HepG2 (cell line): ENCODE measurements around the gene VSTM1. TPM values are rescaled to one million over a fixed set of nuclear protein-coding genes. Genes with fewer than 3 reads are reported as not detected.

Experiments used
- ATAC-seq: fragments of 200-7000 bp; cut with Tn5 transposase; 3 replicates; pipeline ENCODE4 v1.9.1; 2020; ENCODE audit warnings: mild to moderate bottlenecking, moderate library complexity
- BruUV-seq: library from RNA; stranded (reverse); fragments of 400-500 nt; replicated peaks from 2 replicates; lab custom pipeline; 2021; lab: Mats Ljungman, UMichigan
- CTCF ChIA-PET: fragments of 300-600 bp; formaldehyde crosslinking; extraction: SDS; loops from one replicate; lab custom pipeline; 2021; ENCODE audit warnings: low total read pairs, inconsistent platforms, low intra/inter-chr PET ratio; lab: Yijun Ruan, JAX
- POLR2A ChIA-PET: fragments of 350-600 bp; sonication (Branson Sonifier 250); formaldehyde crosslinking; loops from one replicate; lab custom pipeline; 2020; ENCODE audit warnings: antibody characterized with exemption, inconsistent platforms; lab: Yijun Ruan, JAX
- DNase-seq: peaks from one replicate; pipeline ENCODE4 v3.0.0-alpha.2; 2015; ENCODE audit warnings: low spot score
- FAIRE-seq: peaks from 3 replicates; lab custom pipeline; 2011; peaks lifted over from hg19 to GRCh38; lab: Jason Lieb, UNC
- H2AFZ ChIP-seq: one replicate; pipeline ENCODE4 v1.6.1; 2011; ENCODE audit warnings: low read length, inconsistent platforms
- H3K27ac ChIP-seq: fragments of 300-600 bp; 3 replicates; pipeline ENCODE4 v1.8.0; 2011; ENCODE audit warnings: mixed run types, mild to moderate bottlenecking, mixed read lengths, low read length, inconsistent platforms; ENCODE audit not compliant: insufficient read depth; ENCODE audit errors: extremely low read length
- H3K27me3 ChIP-seq, 2 experiments: fragments of 200-600 bp in 1 of 2; 2 replicates in 1 of 2; 3 replicates in 1 of 2; pipeline versions ENCODE4 v1.6.0 to v1.8.0; 2011; ENCODE audit warnings: low read length in 2 of 2, mild to moderate bottlenecking in 2 of 2, moderate library complexity in 2 of 2, inconsistent platforms in 1 of 2; ENCODE audit not compliant: insufficient read depth in 2 of 2, control insufficient read depth in 1 of 2
- H3K36me3 ChIP-seq, 2 experiments: fragments of 200-600 bp in 1 of 2; replicated peaks in 1 of 2; 2 replicates in 1 of 2; 3 replicates in 1 of 2; pipeline versions ENCODE4 v1.5.1 to v1.8.0; 2011; ENCODE audit warnings: low read length in 2 of 2, inconsistent platforms in 1 of 2; ENCODE audit not compliant: insufficient read depth in 2 of 2, control insufficient read depth in 1 of 2
- H3K4me1 ChIP-seq: 2 replicates; pipeline ENCODE4 v1.5.1; 2012; ENCODE audit warnings: low read length, inconsistent platforms; ENCODE audit not compliant: insufficient read depth
- H3K4me2 ChIP-seq: 2 replicates; pipeline ENCODE4 v1.6.0; 2011; ENCODE audit warnings: low read depth, low read length, inconsistent platforms
- H3K4me3 ChIP-seq, 3 experiments: fragments of 200-600 bp in 1 of 3; sonication (generic), shearing (Covaris generic) in 1 of 3; replicated peaks in 1 of 3; 2 replicates each; pipeline ENCODE4 v1.5.1; 2011 to 2016; ENCODE audit warnings: low read length in 3 of 3, inconsistent platforms in 2 of 3, low read depth in 2 of 3, mild to moderate bottlenecking in 2 of 3, control low read depth in 1 of 3, mixed read lengths in 1 of 3; ENCODE audit not compliant: insufficient read depth in 1 of 3
- H3K79me2 ChIP-seq: one replicate; pipeline ENCODE4 v1.6.1; 2011; ENCODE audit warnings: low read length, inconsistent platforms; ENCODE audit not compliant: insufficient read depth
- H3K9ac ChIP-seq: 2 replicates; pipeline ENCODE4 v1.6.0; 2011; ENCODE audit warnings: mild to moderate bottlenecking, low read depth, low read length, inconsistent platforms; ENCODE audit not compliant: insufficient read depth
- H3K9me3 ChIP-seq: 2 replicates; pipeline ENCODE4 v1.5.1; 2012; ENCODE audit warnings: mild to moderate bottlenecking, low read length
- H4K20me1 ChIP-seq: 2 replicates; pipeline ENCODE4 v1.6.0; 2011; ENCODE audit warnings: inconsistent platforms, mild to moderate bottlenecking, low read length, moderate library complexity; ENCODE audit not compliant: insufficient read depth
- HNF4A ChIP-seq: sonication (generic); formaldehyde crosslinking; IDR thresholded peaks from 2 replicates; pipeline ENCODE4 v1.4.0; 2020; ENCODE audit warnings: missing genetic modification reagents
- MBD4 ChIP-seq: IDR thresholded peaks from 2 replicates; pipeline ENCODE4 v1.6.1; 2012; ENCODE audit warnings: low read length, inconsistent platforms, borderline replicate concordance
- MXD4 ChIP-seq: IDR thresholded peaks from 2 replicates; pipeline ENCODE4 v1.6.1; 2016; ENCODE audit warnings: mild to moderate bottlenecking, missing biosample characterization, missing genetic modification reagents
- MXI1 ChIP-seq: IDR thresholded peaks from 3 replicates; pipeline ENCODE4 v1.6.1; 2012; ENCODE audit warnings: low read depth, low read length, inconsistent platforms, borderline replicate concordance
- NCOA1 ChIP-seq: sonication (generic); formaldehyde crosslinking; IDR thresholded peaks from 2 replicates; pipeline ENCODE4 v1.9.0; 2021; ENCODE audit warnings: missing genetic modification reagents
- NR2F2 ChIP-seq: IDR thresholded peaks from 2 replicates; pipeline ENCODE4 v1.6.1; 2012; ENCODE audit warnings: low read depth, inconsistent platforms, borderline replicate concordance
- PAX8 ChIP-seq: sonication (generic); formaldehyde crosslinking; IDR thresholded peaks from 2 replicates; pipeline ENCODE4 v1.8.0; 2022; ENCODE audit warnings: mild to moderate bottlenecking, missing genetic modification reagents, borderline replicate concordance
- PRMT3 ChIP-seq: sonication (generic); formaldehyde crosslinking; IDR thresholded peaks from 2 replicates; pipeline ENCODE4 v1.8.1; 2022; ENCODE audit warnings: low read depth, mild to moderate bottlenecking, moderate library complexity, missing genetic modification reagents, borderline replicate concordance
- RBFOX2 ChIP-seq: fragments of 200-400 bp; formaldehyde crosslinking; IDR thresholded peaks from 2 replicates; pipeline ENCODE4 v1.6.1; 2017; ENCODE audit warnings: low read depth, mild to moderate bottlenecking, low read length
- RELA ChIP-seq: sonication (generic); formaldehyde crosslinking; IDR thresholded peaks from 2 replicates; pipeline ENCODE4 v1.4.0; 2020; ENCODE audit warnings: missing genetic modification reagents
- SIN3B ChIP-seq: fragments of 150-350 bp; IDR thresholded peaks from 2 replicates; pipeline ENCODE4 v1.6.1; 2014; ENCODE audit warnings: low read length
- TAF15 ChIP-seq: fragments of 200-400 bp; formaldehyde crosslinking; IDR thresholded peaks from one replicate; pipeline ENCODE4 v1.6.1; 2018; ENCODE audit warnings: mild to moderate bottlenecking, low read depth, low read length; ENCODE audit not compliant: poor library complexity, severe bottlenecking
- ZFP36L2 ChIP-seq: sonication (generic); formaldehyde crosslinking; IDR thresholded peaks from 2 replicates; pipeline ENCODE4 v1.4.0; 2020; ENCODE audit warnings: missing genetic modification reagents
- ZNF383 ChIP-seq: sonication (generic); formaldehyde crosslinking; IDR thresholded peaks from 2 replicates; pipeline ENCODE4 v1.4.0; 2020; ENCODE audit warnings: missing genetic modification reagents, mild to moderate bottlenecking, borderline replicate concordance
- ZNF446 ChIP-seq: sonication (generic); formaldehyde crosslinking; IDR thresholded peaks from 2 replicates; pipeline ENCODE4 v1.5.0; 2020; ENCODE audit warnings: mild to moderate bottlenecking, missing genetic modification reagents
- ZNF792 ChIP-seq: IDR thresholded peaks from 2 replicates; pipeline ENCODE4 v1.6.1; 2016
- ZZZ3 ChIP-seq: sonication (generic); formaldehyde crosslinking; IDR thresholded peaks from 2 replicates; pipeline ENCODE4 v1.4.0; 2020; ENCODE audit warnings: missing genetic modification reagents, mild to moderate bottlenecking, borderline replicate concordance
- WGBS: methylation state at CpG from one replicate; pipeline ENCODE4 v1.1.6; 2017; ENCODE audit warnings: low lambda C conversion rate; 5-methylcytosine and 5-hydroxymethylcytosine counted together
- in situ Hi-C: cut with HindIII; loops from 2 replicates; pipeline ENCODE4 v1.10.0; 2017; ENCODE audit warnings: low pct_unique_long_range_greater_than_20kb; ENCODE audit not compliant: extremely low pct_ligation_motif_present
- intact Hi-C: fragments of 100-400 bp; cut with micrococcal nuclease; formaldehyde crosslinking; loops from one replicate; pipeline ENCODE4 v1.10.0; 2022; ENCODE audit not compliant: unreplicated experiment
- polyA plus RNA-seq, 8 experiments: library from polyadenylated mRNA; depleted of rRNA in 3 of 8; stranded (reverse) in 7 of 8; unstranded in 1 of 8; fragments of >200 nt; fragmentation: Illumina TruSeq in 4 of 8; extraction: Trizol in 4 of 8; gene quantifications; 2 replicates each; pipeline versions ENCODE4 v1.2.1 to v1.2.3, GENCODE V29; 2011 to 2016; ENCODE audit warnings: low read depth in 4 of 8, missing spikeins in 1 of 8, mixed read lengths in 1 of 8; ENCODE audit not compliant: insufficient read depth in 1 of 8
- total RNA-seq, 5 experiments: library from RNA; depleted of rRNA; stranded (reverse); fragments of >200 nt; fragmentation: Illumina TruSeq; extraction: Trizol; gene quantifications; 2 replicates each; pipeline ENCODE4 v1.2.3, GENCODE V29; 2016; ENCODE audit warnings: low read depth in 1 of 5

VSTM1 gene
- total and polyA plus RNA-seq, 2 of the 13 experiments (the other 11 are each of a cell fraction or from before 2014, with no cell fraction given), result not detected

GRCh38 chr19:54029301-54029700, 34.4 kb downstream of the VSTM1 start:
- no peak for TF ChIP-seq ZNF383 (CRISPR knock-in tag)
- TF ChIP-seq SIN3B, result no peak
- no peak for TF ChIP-seq ZNF446 (CRISPR knock-in tag)
- TF ChIP-seq MXD4, result no peak
- no peak for TF ChIP-seq PRMT3 (CRISPR knock-in tag)
- TF ChIP-seq PAX8, result no peak
- TF ChIP-seq MBD4, result no peak
- TF ChIP-seq ZZZ3, result no peak
- no peak for TF ChIP-seq HNF4A
- TF ChIP-seq NCOA1 (CRISPR knock-in tag), result no peak
- TF ChIP-seq RELA (CRISPR knock-in tag), result no peak
- no peak for TF ChIP-seq TAF15
- TF ChIP-seq ZFP36L2 (CRISPR knock-in tag), result no peak
- TF ChIP-seq RBFOX2, result no peak
- no peak for TF ChIP-seq ZNF792 (CRISPR knock-in tag)
- TF ChIP-seq NR2F2, result no peak
- no peak for TF ChIP-seq MXI1
- BruUV-seq, result no TSS peak
- no peak overlapping the region for H3K27ac ChIP-seq
- intact Hi-C loops (no loop called here), in situ Hi-C loops (loop anchor here (10.0 kb wide), 2 partner anchors 124 to 224 kb away; partner anchors contain the start of gene CACNG7)
- H4K20me1 ChIP-seq, result no peaks in the 10 kb centered on the region
- peaks cover 17% of the 10 kb centered on the region for H3K4me1 ChIP-seq
- no peaks in the 10 kb centered on the region for H3K36me3 ChIP-seq
- no peak overlapping the region for H2AFZ ChIP-seq
- CTCF ChIA-PET, result interaction anchor here (2.1 to 2.9 kb wide), 4 partner anchors 123 to 236 kb away, joined by 11 to 19 read pairs (median 14); no protein-coding TSS in a partner anchor
- H3K4me3 ChIP-seq, result no peak overlapping the region
- FAIRE-seq (no peak), DNase-seq (no peak), ATAC-seq (no peak)
- H3K4me2 ChIP-seq, result no peak overlapping the region
- no peaks in the 10 kb centered on the region; a peak in 2 of 5 replicates for H3K27me3 ChIP-seq
- WGBS, result 49% methylated on average over 3 of the region's 3 CpGs
- no peaks in the 10 kb centered on the region for H3K9me3 ChIP-seq
- POLR2A ChIA-PET, result no interaction called here
- H3K9ac ChIP-seq, result no peak overlapping the region
- H3K79me2 ChIP-seq, result no peaks in the 10 kb centered on the region
